Medulla oblongata (tissue), 1 donor: Measurements from ENCODE around the gene FYN.
A peak's percentile ranks its signal among the peaks of the same experiment; 100 is the strongest.
"Not testable (repeated sequence)": the region's sequence is repeated elsewhere in the genome, so short reads cannot be mapped to it uniquely, and the experiment has no call there.

ENCODE experiments used
- DNase-seq: peaks from one replicate; pipeline ENCODE4 v3.0.0-alpha.2; 2015; ENCODE audit errors: extremely low spot score

FYN gene

DNA sequence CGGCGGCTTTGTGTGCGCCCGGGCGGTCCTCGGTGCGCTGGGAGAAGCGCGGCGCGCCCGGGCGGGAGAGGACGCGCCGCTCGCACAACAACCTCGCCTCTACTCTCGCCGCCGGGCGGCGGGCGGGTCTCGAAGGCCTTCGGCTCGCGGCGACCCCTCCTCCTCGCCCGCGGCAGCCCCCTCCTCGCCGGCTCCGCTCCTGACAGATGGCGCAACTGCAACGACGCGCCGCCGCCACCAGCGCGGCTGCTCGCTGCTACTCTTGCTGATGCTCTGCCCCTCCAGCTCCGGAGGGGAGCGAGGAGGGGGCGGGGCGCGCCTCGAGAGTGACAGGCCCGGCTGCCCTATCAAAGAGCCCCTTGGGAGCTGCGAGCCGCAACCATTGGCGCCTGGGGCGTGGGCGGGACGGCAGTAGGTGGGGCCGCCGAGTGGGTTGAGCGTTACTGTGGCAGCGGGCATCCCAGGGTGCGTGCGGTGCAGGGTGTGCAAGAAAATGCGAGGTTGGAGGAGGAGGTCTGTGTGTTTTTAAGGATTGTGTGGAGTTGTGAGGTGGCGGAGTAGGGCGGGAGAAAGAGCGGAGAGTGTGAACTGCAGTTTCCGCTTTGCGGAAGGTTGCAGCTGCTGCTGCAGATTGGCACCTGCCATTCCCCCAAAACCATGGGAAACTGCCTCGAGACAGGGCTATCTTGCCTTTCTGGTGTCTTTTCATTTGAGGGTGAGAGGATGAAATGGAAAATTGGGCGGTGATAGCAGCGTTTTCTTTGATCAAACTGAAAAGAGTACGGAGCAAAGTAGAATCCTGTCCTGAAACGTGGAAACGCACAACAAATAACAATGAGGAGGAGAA lies at the start of gene FYN:
Gene FYN, minus strand, starts transcription at position 275 of the 847 bp plus-strand sequence. CDS start 153,401 bp downstream, outside the sequence.
- DNase-seq = peak; percentile 99

DNA sequence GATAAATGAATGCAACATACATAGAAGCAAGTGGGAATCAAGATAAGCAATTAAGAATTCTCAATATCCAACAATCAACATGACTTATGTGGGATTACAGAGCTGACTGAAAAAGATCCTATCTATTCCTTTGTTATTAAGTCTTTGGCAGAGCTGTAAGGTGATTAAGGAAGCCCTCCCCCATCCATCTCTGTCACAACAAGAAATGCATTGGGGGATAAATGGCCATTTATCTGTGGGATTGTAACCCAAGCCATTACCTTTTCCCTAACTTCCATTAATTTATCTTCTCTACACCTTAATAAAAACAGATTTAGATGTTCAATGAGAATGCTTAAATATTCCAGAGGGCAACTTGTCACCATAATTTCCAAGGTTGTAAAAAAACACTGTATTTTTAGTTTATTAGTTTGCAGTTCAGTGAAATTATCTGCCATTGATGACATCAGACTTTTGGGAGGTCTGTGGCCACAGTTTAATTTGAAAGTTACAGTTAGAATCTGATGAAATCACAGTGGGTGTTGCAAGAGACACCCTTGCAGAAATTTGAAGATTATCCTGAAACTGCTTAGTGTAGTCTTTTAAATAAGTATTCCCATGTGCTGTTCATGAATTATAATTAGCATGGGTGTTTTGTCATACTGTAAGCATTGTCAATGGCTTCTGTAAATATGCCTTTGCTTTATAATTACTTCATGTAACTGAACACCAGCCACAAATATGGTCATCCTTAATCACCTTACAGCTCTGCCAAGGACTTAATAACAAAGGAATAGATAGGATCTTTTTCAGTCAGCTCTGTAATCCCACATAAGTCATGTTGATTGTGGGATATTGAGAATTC lies 49.4 kb upstream of the FYN start:
- DNase-seq = no peak

DNA sequence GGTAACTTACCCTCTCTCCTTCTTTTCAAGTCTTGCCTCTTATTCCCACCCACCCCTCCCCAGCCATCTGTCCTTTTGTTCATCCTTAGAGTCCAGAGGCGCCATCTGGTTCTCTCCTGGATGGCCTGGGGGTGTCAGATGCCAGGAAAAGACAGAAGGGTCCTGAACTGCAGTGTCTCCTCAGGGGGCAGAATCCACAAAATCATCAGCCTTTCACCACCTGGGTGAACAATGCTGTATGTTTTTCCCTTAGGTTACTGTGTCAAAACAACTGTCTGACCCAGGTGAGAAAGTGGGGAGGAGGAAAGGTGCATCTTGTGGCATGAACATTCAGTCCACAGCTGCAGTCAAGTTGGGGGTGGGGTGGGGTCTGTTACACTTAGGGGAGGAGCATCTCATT lies 47.9 kb upstream of the FYN start:
- DNase-seq = no peak

DNA sequence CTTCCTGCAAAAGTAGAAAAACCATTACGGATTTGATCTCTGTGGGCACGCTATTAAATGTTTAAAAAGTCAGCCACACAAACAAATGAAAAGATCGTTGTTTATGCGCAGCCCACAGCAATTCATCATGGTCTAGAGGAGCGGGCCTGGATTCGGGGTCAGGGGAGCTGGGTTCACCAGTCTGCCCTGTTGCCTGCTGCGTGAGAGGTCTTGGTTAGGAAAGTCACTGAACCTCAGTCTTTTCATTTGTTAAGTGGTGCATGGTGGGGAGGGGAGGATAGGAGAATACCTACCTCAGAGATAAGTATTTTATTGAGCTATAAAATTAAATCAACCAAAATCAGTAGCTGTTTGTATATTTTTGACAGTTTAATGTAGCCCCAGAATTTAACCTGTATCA lies 47.3 kb upstream of the FYN start:
- DNase-seq = no peak

DNA sequence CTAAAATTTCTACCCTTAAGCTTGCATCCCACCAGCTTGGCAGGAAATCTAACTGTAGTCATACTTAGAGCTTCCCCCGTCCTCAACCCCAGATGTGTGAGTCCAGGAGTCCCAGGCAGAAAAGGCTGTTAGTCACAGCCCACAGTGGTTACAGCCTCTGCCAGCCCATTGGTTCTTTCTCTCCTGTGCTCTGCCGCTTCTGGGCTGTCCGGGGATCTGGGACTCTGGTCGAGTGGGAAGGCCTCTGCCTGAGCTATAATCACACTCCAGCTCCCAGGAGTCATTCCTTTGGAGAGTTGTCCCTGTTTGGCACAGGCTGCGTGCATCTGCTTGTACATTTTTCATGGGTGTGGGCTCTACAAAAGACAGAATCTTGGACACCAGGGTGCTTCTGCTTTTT lies 45.6 kb upstream of the FYN start:
- DNase-seq = no peak

DNA sequence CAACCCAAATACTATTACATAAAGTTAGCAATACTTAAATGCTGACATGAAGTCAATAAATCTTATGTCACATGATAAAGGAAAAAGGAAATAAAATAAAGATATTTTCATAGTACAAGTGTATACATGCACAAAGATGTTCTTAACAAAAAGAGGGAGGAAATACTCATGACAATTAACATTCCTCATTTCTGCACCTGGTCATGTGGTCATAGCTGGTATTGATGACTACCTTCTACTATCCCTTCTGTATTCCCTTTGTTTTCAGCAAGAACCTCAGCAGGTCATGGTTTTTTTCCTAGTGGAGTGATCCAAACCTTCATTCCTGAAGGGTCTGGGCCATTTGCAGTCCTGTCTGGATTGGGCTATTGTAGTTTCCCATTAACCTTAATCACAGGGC lies 43.5 kb upstream of the FYN start:
- DNase-seq = no peak

DNA sequence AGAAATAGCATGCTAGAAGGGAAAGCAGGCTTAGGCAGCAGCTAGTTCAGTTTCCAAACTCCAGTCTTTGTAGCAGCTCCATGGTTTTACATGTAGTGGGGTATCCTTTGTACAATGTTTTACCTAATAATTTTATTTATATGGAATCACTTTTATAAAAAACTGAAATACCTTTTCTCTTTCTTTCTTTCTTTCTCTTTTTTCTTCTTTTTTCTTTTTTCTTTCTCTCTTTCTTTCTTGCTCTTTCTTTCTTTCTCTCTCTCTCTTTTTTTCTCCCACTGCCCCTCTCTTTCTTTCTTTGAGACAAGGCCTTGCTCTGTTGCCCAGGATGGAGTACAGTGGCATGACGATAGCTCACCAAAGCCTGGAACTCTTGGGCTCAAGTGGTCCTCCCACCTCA lies 41.4 kb upstream of the FYN start:
- DNase-seq = no peak

DNA sequence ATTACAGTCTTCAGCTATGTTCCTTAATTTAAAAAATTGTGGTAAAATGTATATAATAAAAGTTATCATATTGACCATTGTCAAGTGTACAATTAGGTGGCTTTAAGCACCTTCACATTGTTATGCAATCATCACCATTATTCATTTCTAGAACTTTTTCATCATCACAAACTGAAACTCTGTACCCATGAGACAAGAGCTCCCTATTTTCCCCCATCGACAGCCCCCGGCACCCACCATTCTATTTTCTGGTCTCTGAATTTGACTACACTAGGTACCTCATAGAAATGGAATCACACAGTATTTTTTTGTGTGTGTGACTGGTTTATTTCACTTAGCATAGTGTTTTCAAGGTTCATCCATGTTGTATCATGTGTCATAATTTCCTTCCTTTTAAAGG lies 39.7 kb upstream of the FYN start:
- DNase-seq = no peak

DNA sequence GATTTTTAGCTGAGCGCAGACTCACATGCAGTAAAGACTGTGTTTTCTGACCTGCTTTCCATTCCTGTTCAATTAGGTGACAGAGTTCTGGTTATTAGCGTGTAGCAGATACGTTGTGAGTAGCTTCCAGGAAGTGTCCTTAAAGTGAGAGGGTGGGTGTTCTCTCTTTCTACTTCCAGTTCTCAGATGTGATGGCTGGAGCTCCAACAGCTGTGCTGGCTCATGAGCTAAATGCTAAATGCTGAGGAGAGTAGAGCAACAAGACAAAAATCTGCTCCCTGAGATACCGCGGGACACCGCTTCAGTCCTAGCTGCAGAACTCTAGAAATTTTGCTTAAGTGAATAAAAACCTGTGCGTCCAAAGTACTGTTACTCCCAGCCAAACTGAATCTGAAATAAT lies 38.2 kb upstream of the FYN start:
- DNase-seq = no peak

DNA sequence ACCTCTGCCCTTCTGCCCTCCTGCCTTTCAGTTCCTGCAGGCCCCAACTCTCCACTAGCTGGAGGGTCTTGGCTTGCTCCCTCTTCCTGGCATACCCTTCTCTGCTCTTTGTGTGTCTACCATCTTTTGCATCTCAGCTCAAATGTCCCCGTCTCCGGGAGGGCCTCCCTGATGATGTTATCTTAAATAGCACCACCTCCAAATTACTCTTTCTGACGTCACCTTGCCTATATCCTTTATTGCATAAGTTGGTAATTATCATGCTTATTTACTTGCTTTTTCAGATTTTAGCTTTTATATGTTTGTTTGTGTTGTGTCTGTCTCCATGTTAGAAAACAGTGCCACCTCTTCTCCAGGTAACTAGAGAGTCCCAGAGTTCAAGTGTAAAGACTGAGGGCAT lies 36.0 kb upstream of the FYN start:
- DNase-seq = no peak

DNA sequence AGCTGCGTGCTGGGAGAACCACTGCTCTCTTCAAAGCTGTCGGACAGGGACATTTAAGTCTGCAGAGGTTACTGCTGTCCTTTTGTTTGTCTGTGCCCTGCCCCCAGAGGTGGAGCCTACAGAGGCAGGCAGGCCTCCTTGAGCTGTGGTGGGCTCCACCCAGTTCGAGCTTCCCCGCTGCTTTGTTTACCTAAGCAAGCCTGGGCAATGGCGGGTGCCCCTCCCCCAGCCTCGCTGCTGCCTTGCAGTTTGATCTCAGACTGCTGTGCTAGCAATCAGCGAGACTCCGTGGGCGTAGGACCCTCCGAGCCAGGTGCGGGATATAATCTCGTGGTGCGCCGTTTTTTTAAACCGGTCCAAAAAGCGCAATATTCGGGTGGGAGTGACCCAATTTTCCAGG lies 35.1 kb upstream of the FYN start:
- not testable (repeated sequence) for DNase-seq

DNA sequence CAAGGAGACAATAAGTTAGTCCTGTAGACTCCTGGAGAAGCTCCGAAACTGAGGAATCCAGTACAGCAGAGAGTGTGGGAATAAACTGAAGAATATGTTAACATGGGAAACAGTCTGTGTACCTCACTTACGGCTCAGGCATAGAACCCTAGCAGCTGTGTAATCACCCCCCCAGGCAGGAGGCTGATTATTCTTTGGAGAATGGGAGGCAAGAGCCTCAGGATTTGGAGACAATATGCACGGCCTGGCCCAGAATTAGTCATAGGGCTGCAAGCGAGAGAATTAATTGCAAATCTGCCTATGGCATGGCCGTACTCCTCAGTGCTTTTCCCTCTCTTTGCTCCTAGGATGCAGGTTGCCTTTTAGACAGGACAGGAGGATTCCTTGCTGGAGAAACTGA lies 27.5 kb upstream of the FYN start:
- DNase-seq = no peak

DNA sequence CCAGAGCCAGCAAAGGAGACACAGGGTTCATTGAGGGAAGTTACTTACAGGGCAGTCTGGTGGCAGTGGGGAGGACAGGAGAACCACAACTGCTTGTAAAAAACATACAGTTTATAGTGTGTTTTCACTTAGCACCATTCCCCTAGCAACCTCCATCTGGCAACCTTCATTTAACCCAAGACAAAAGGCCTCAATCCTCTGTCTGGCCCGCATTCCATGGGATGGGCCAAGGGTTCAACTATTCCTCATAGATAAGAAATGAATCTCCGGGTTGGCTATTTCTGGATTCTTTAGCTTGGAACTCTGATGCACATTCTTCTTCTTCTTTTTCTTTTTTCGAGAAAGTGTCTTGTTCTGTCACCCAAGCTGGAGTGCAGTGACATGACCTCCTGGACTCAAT lies 26.3 kb upstream of the FYN start:
- DNase-seq = no peak

DNA sequence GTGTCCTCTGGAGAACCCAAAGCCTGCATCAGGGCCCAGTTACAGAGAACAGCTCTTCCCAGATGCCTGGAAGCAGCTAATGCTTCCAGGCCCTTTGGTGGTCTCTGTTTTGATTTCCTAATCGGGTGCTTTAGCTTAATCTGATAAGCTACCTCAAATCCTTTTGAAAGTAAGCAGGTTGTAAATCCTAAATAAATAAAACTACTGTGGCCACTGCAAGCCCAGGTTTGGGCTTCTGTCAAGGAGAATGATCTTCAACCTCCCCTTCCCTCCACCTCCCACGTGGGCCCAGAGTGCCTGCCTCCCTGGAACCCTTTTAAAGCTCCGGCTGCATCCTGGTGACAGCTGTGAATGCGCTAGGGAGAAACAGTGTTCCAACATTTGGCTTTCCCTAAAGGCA lies 25.2 kb upstream of the FYN start:
- DNase-seq = no peak

DNA sequence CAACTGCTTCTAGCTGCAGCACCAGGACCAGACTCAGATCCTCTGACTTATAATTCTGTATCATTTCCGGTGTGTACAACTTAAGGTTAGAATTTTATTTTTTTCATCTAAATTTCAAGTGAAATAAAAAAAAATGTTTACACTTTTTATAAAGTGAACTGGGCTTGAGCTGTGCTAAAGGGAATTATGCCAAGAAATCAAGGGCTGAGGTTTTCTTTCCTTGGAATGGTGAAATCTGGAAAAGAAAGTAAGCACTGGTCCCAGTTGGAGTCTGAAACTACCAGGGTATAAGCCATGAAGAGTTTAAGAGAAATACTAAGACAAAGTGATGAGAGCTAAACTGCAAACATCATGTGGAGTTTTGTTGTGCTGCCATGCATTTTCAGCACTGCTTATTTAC lies 21.7 kb upstream of the FYN start:
- no peak for DNase-seq

DNA sequence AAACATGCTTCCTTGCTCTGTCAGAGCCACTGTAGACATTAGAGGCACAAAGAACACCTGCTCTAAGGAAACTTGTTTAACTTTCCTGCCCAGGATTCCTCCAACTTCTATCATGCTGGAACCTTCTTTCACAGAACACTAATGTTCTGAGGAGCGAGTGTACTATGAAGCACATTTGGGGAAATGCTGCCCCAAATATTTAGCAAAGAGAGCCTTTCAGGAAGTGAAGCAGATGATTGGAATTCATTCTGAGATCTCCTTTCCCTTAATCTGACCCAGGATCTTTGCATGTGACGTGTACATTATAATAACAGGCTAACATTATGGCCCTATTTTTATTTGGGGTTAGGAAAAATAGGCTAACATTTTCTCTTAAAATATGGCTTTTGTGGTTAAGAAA lies 21.0 kb upstream of the FYN start:
- no peak for DNase-seq

DNA sequence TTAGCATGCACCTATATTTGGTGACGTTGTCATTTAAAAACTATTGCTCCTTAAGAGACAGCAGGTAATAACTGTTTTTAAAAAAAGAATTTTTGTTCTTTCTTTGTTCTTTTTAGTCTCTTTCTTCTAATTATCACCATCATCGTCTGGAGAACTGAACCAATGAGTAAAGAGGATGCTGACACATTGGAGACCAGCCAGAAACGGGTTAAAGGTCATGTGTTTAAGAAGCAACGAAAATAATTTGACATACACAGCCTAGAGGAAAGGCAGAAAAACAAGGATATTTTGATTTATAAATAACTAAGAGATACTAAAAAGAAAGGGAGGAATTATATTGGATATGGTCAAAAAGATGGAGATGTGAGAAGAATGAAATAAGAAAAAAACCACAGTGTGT lies 19.2 kb upstream of the FYN start:
- no peak for DNase-seq

DNA sequence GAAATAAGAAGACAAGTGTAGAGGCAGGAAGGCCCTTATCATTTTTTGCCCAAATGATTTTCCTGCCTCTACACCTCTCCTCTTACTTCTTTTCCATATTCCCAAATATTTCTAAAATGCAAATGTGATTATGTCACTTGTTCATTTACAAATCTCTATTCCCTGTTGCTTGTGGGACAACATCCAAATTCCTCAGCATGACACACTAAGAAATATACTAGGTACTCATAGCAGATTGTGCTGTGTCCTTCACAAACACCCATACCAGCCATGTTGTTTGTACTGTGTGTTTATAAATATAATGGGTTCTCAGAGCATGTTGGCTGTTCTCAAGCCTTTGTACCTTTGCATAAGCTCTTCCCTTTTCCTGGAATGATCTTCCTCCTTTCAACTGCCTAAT lies 17.7 kb upstream of the FYN start:
- DNase-seq = no peak

DNA sequence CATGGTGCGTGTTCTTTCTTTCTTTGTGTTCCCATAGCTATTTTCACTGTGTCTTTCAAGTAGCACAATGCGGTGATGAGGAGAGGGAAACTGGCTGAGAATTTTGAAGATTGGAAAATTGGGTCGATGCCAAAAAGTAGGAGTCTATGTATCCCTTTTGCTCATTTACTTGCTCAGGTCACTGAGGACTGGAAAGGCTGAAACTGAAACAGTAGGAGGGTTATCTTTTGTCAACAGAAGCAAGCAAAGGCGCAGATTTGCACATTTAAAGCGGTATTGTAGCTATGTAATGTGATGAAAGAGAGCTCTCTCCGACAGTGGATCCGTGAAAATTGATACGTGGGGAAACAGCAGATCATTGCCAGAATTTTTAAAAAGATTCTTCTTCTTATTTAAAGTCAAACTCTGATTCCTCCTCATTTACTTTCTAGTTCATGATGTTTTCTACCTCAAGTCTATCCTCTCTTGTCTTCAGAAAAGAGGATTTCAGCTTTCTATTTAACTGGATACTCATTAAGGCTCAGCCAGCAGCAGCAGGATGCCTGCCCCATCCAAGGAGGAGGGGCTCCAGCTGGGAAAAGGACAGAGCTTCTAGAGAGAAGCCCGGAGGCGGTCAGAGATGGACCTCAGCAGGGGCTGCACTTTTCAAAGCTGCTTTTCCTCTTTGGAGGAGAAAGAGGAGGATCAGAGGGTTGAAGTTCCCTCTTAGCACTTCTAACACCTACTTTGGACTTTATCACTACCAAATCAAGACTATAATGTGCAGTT lies 15.9 kb upstream of the FYN start:
- DNase-seq = peak; percentile 68

DNA sequence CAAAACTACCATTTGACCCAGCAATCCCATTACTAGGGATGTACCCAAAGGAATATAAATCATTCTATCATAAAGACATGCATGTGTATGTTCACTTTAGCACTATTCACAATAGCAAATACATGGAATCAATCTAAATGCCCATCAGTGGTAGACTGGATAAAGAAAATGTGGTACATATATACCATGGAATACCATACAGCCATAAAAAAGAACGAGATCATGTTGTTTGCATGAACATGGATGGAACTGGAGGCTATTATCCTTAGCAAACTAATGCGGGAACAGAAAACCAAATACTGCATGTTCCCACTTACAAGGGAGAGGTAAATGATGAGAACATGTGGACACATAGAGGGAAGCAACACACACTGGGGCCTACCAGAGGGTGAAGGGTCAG lies 13.5 kb upstream of the FYN start:
- DNase-seq = not testable (repeated sequence)

DNA sequence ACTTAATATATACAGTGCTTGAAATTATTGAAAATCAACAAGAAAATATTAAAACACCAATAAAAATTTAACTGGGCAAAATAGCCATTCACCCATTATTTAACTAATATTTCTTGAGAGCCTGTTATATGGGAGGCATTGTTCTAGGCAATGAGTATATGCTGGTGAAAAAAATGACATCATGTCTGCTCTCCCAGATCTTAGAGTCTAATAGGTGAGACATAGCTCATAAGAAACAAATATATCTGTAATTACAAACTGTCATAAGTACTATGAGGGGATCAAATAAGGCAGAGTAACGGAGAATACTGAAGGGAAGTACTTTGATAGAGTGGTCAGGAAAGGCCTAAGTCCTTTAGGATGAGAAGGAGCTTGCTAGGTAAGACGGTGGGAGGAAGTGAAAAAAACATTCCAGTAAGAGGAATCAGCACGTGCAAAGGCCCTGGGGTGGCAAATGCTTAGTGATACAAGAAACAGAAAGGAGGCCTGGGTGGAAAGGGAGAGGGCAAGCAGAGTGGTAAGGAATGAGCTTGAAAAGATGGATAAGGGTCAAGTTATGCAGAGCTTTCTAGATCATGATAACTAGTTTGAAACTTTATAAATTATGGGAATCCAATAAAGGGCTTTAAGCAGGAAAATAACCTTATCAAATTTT lies 12.2 kb upstream of the FYN start:
- DNase-seq = no peak

DNA sequence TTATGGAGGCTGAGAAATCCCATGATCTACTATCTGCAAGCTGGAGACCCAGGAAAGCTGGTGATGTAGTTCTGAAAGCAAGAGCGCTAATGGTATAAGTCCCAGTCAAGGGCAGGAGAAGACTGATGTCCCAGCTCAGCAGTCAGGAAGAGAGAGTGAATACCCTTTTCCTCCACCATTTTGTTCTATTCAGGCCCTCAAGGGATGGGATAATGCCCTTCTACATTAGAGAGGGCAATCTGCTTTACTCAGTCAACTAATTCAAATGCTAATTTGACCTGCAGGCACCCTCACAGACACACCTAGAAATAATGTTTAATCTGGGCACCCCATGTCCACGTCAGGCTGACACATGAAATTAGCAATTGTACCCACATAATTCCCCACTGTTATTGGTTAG lies 10.8 kb upstream of the FYN start:
- no peak for DNase-seq
